HL-60 (cell line): ENCODE measurements around the gene SOD3.

Experiments
- CTCF ChIP-seq: IDR thresholded peaks from one replicate; pipeline ENCODE4 v1.5.1; 2011; ENCODE audit warnings: low read length, control low read depth, inconsistent platforms; ENCODE audit not compliant: insufficient read depth
- POLR2AphosphoS5 ChIP-seq: IDR thresholded peaks from 2 replicates; pipeline ENCODE4 v1.6.1; 2012; ENCODE audit warnings: low read depth
- REST ChIP-seq: IDR thresholded peaks from 2 replicates; pipeline ENCODE4 v1.6.1; 2012; ENCODE audit warnings: low read depth; ENCODE audit not compliant: insufficient replicate concordance

- TF ChIP-seq CTCF: no peak
- TF ChIP-seq POLR2AphosphoS5: no peak
- no peak for TF ChIP-seq REST
Observed at GRCh38 chr4:24772952-24773351, 22.4 kb upstream of the SOD3 start.
